ENCODE data around the gene FETUB.

The FETUB gene

GRCh38 chr3:186663361-186664118, 23.3 kb downstream of the FETUB start:
- H3K4me3 ChIP-seq (ENCODE audit: low read length), result no peak overlapping the region

GRCh38 chr3:186664119-186664495, 23.9 kb downstream of the FETUB start:
- DNase-seq (ENCODE audit: low read depth), result no peak
- no peak overlapping the region for H3K4me3 ChIP-seq (ENCODE audit: low read length)
- TF ChIP-seq CTCF (IDR thresholded peaks at IDR 0.05; ENCODE audit: insufficient read depth, low read depth, low read length, missing control alignments), result no peak

More at GRCh38 chr3:186663361-186664118, 23.3 kb downstream of the FETUB start:
- no peak for TF ChIP-seq CTCF (IDR thresholded peaks at IDR 0.05; ENCODE audit: insufficient read depth, low read depth, low read length, missing control alignments)
- no peak for DNase-seq (ENCODE audit: low read depth)

- no peak overlapping the region for H3K4me3 ChIP-seq (ENCODE audit: low read length)
- DNase-seq (ENCODE audit: low read depth), result no peak
- TF ChIP-seq CTCF (IDR thresholded peaks at IDR 0.05; ENCODE audit: insufficient read depth, low read depth, low read length, missing control alignments), result no peak
Measured at GRCh38 chr3:186664506-186664905, 24.3 kb downstream of the FETUB start.

DNA sequence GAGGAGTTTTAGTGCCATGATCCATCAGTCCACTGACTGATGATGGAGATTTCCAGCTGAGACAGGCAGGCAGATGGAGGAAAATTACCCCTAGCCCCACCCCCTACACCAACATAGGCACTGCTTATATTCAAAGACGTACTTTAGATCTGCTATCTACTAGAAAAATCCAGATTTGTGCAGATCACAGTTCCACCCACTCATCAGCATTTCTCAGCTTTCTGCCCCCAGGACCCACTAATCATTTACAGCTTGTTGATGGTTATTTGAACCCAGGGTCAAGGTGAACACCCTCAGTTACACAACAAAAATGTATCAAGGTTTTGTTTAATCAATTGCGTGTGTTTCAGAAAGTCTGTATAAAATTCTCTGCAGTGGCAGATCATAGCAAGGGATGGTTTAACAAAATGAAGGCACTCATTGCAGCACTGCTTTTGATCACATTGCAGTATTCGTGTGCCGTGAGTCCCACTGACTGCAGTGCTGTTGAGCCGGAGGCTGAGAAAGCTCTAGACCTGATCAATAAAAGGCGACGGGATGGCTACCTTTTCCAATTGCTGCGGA, 25.5 kb downstream of the FETUB start, which contains the start of gene HRG:
HRG (plus strand) TSS at position 390 of the 564 bp plus-strand sequence; CDS start at position 408, 18 bp downstream.
- TF ChIP-seq CTCF (IDR thresholded peaks at IDR 0.05; ENCODE audit: insufficient read depth, low read depth, low read length, missing control alignments), result no peak
- no peak within 1 kb of the TSS for H3K4me3 ChIP-seq (ENCODE audit: low read length)
- no peak for DNase-seq (ENCODE audit: low read depth)

- H3K4me3 ChIP-seq (ENCODE audit: low read length), result no peak overlapping the region
- no peak for TF ChIP-seq CTCF (IDR thresholded peaks at IDR 0.05; ENCODE audit: insufficient read depth, low read depth, low read length, missing control alignments)
- peak; percentile 52 for DNase-seq (ENCODE audit: low read depth)
Measured at GRCh38 chr3:186668426-186668825, 28.2 kb downstream of the FETUB start.

GRCh38 chr3:186669378-186670084, 29.3 kb downstream of the FETUB start:
- no peak overlapping the region for H3K4me3 ChIP-seq (ENCODE audit: low read length)
- TF ChIP-seq CTCF (IDR thresholded peaks at IDR 0.05; ENCODE audit: insufficient read depth, low read depth, low read length, missing control alignments), result no peak
- DNase-seq (ENCODE audit: low read depth), result peak; percentile 79

All from epithelial cell of esophagus (primary cell).